ENCODE measurements around the gene LGR4. TPM values are rescaled to one million over a fixed set of nuclear protein-coding genes. Genes with fewer than 3 reads are reported as not detected.

LGR4 gene
- total RNA-seq, 1 experiment from 2014 or later = 33.4 TPM

DNA sequence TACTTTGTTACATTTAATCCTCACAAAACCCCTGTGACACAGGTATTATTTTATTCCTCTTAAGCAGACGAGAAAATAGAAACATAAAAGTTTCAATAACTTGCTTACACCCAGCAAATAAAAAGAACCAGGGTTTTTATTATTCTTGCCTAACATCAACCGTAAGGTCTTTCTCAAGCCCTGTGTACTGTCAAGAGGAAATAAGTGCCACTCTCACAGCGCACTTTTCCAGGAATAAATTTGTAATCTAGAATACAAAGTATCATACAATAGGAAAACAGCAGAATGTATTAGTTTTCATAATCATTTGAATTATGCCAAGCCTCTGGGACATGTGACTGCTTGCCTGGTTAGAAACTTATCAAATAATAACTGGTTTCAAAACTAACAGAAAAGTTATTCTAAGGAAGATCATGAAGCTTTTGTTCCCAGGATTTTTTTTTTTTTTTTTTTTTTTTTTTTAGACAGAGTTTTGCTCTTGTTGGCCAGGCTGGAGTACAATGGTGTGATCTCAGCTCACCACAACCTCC, 117.0 kb downstream of the LGR4 start:
- H3K4me1 ChIP-seq (replicated peaks; ENCODE audit: insufficient read depth) = 0 out of 2 replicates have a peak, but pooled peaks cover 6% of the 10 kb centered on the region
- POLR2A ChIA-PET (ENCODE audit: unreplicated experiment) = no interaction called here
- H3K9me3 ChIP-seq (ENCODE audit: insufficient read depth, low read depth) = no peaks in the 10 kb centered on the region
- H2AFZ ChIP-seq = no peak overlapping the region
- no TSS peak for BruUV-seq (replicated peaks)
- H4K20me1 ChIP-seq (ENCODE audit: insufficient read depth) = no peaks in the 10 kb centered on the region
- intact Hi-C loops (cut with micrococcal nuclease; ENCODE audit: unreplicated experiment) = no loop called here
- TF ChIP-seq EZH2 (IDR thresholded peaks at IDR 0.05; ENCODE audit: low read depth) = no peak
- TF ChIP-seq, protein P1, sequence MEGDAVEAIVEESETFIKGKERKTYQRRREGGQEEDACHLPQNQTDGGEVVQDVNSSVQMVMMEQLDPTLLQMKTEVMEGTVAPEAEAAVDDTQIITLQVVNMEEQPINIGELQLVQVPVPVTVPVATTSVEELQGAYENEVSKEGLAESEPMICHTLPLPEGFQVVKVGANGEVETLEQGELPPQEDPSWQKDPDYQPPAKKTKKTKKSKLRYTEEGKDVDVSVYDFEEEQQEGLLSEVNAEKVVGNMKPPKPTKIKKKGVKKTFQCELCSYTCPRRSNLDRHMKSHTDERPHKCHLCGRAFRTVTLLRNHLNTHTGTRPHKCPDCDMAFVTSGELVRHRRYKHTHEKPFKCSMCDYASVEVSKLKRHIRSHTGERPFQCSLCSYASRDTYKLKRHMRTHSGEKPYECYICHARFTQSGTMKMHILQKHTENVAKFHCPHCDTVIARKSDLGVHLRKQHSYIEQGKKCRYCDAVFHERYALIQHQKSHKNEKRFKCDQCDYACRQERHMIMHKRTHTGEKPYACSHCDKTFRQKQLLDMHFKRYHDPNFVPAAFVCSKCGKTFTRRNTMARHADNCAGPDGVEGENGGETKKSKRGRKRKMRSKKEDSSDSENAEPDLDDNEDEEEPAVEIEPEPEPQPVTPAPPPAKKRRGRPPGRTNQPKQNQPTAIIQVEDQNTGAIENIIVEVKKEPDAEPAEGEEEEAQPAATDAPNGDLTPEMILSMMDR (conservative IDR thresholded peaks at IDR 0.05) = no peak
- DNase-seq = no peak
- no peaks in the 10 kb centered on the region for H3K36me3 ChIP-seq (ENCODE audit: low read depth)
- H3K4me2 ChIP-seq = no peak overlapping the region
- CTCF ChIA-PET = no interaction called here
- H3F3A ChIP-seq (ENCODE audit: insufficient read depth, low read depth) = 0 out of 2 replicates have a peak, but pooled peaks cover 3% of the 10 kb centered on the region
- H3K79me2 ChIP-seq (ENCODE audit: low read depth) = 0 out of 2 replicates have a peak, but pooled peaks cover 9% of the 10 kb centered on the region
- no peaks in the 10 kb centered on the region for H3K27me3 ChIP-seq (ENCODE audit: insufficient read depth, low read depth)
- no peak overlapping the region for H3K4me3 ChIP-seq
- no peak overlapping the region for H3K27ac ChIP-seq
- no peaks in the 10 kb centered on the region for H3K9me2 ChIP-seq (ENCODE audit: insufficient read depth)

DNA sequence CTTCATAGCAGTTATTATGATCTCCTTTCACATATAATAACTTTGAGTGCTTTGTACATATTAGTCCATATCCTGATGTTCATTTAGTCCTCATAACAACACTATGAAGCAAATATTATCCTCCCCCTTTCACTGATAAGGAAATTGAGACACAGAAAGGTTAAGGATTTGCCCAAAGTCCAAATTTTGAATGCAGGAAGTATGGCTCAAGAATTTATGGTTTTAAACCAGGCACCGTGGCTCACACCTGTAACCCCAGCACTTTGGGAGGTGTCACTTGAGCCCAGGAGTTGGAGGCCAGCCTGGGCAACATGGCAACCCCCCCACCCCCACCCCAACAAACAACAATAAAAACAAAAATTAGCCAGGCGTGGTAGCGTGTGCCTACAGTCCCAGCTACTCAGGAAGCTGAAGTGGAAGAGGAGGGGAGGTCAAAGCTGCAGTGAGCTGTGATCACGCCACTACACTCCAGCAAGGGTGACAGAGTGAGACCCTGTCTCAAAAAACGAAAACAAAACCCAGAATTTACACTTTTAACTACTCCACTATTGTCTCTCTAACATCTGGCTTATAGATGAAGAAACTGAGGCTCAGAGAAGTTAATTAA, 118.1 kb downstream of the LGR4 start:
- H4K20me1 ChIP-seq (ENCODE audit: insufficient read depth) = no peaks in the 10 kb centered on the region
- 0 out of 2 replicates have a peak, but pooled peaks cover 6% of the 10 kb centered on the region for H3K4me1 ChIP-seq (replicated peaks; ENCODE audit: insufficient read depth)
- ChIA-PET POLR2A (ENCODE audit: unreplicated experiment) (no interaction called here), CTCF (no interaction called here)
- H3K36me3 ChIP-seq (ENCODE audit: low read depth) = no peaks in the 10 kb centered on the region
- intact Hi-C loops (cut with micrococcal nuclease; ENCODE audit: unreplicated experiment) = no loop called here
- no peak for DNase-seq
- no TSS peak for BruUV-seq (replicated peaks)
- H3K27ac ChIP-seq = no peak overlapping the region
- no peak overlapping the region for H3K4me2 ChIP-seq
- no peaks in the 10 kb centered on the region for H3K9me2 ChIP-seq (ENCODE audit: insufficient read depth)
- H3K79me2 ChIP-seq (ENCODE audit: low read depth) = 0 out of 2 replicates have a peak, but pooled peaks cover 3% of the 10 kb centered on the region
- H2AFZ ChIP-seq = no peak overlapping the region
- H3F3A ChIP-seq (ENCODE audit: insufficient read depth, low read depth) = 0 out of 2 replicates have a peak, but pooled peaks cover 3% of the 10 kb centered on the region
- no peaks in the 10 kb centered on the region for H3K27me3 ChIP-seq (ENCODE audit: insufficient read depth, low read depth)
- TF ChIP-seq EZH2 (IDR thresholded peaks at IDR 0.05; ENCODE audit: low read depth) = no peak
- TF ChIP-seq, protein P1 (conservative IDR thresholded peaks at IDR 0.05) = no peak
- no peak overlapping the region for H3K4me3 ChIP-seq
- no peaks in the 10 kb centered on the region for H3K9me3 ChIP-seq (ENCODE audit: insufficient read depth, low read depth)

- H2AFZ ChIP-seq = no peak overlapping the region
- ChIA-PET CTCF (no interaction called here), POLR2A (ENCODE audit: unreplicated experiment) (no interaction called here)
- no peak overlapping the region for H3K27ac ChIP-seq
- no peak overlapping the region for H3K4me2 ChIP-seq
- H3F3A ChIP-seq (ENCODE audit: insufficient read depth, low read depth) = 0 out of 2 replicates have a peak, but pooled peaks cover 3% of the 10 kb centered on the region
- H3K79me2 ChIP-seq (ENCODE audit: low read depth) = 0 out of 2 replicates have a peak, but pooled peaks cover 3% of the 10 kb centered on the region
- 0 out of 2 replicates have a peak, but pooled peaks cover 1% of the 10 kb centered on the region for H3K4me1 ChIP-seq (replicated peaks; ENCODE audit: insufficient read depth)
- TF ChIP-seq, protein P1 (conservative IDR thresholded peaks at IDR 0.05) = no peak
- no peak for TF ChIP-seq EZH2 (IDR thresholded peaks at IDR 0.05; ENCODE audit: low read depth)
- no peaks in the 10 kb centered on the region for H4K20me1 ChIP-seq (ENCODE audit: insufficient read depth)
- H3K27me3 ChIP-seq (ENCODE audit: insufficient read depth, low read depth) = no peaks in the 10 kb centered on the region
- no peaks in the 10 kb centered on the region for H3K9me2 ChIP-seq (ENCODE audit: insufficient read depth)
- DNase-seq = no peak
- H3K9me3 ChIP-seq (ENCODE audit: insufficient read depth, low read depth) = no peaks in the 10 kb centered on the region
- no peak overlapping the region for H3K4me3 ChIP-seq
- BruUV-seq (replicated peaks) = no TSS peak
- intact Hi-C loops (cut with micrococcal nuclease; ENCODE audit: unreplicated experiment) = no loop called here
- H3K36me3 ChIP-seq (ENCODE audit: low read depth) = no peaks in the 10 kb centered on the region
These were observed 118.8 kb downstream of the LGR4 start for GRCh38 chr11:27353593-27354358.

All from PC-9 (cell line).